ENCODE measurements around the gene NUP54.

The NUP54 gene

DNA sequence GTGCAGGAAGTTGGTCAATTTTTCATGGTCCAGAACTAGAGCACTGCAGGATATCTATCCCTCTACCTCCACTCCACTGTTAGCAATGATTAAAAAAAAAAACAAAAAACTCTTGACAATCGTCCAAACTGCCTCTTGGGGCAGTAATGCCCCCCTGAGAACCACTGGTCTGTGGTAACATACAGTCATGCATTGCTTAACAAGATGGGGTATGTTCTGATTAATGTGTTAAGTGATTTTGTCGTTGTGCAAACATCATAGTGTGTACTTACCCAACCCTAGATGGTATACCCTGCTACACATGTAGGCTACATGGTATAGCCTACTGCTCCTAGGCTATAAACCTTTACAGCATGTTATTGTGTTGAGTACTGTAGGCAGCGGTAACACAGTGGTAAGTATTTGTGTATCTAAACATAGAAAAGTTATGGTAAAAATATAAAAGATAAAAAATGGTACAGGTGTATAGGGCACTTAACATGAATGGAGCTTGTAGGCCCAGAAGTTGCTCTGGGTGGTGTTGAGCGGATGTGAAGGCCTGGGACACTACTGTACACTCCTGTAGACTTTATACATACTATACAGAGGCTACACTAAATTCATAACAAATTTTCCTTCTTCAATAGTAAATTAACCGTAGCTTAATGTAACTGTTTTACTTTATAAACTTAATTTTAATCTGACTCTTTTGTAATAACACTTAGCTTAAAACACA is 39.6 kb downstream of the NUP54 start:
- no peaks in the 10 kb centered on the region for H3K27me3 Mint-ChIP-seq (ENCODE audit: low read depth)
- H3K4me3 Mint-ChIP-seq: no peak overlapping the region
- H3K4me1 Mint-ChIP-seq (ENCODE audit: low read depth): no peaks in the 10 kb centered on the region
- peaks cover 6% of the 10 kb centered on the region for H3K36me3 Mint-ChIP-seq (ENCODE audit: low read depth)
- no peak overlapping the region for H3K27ac Mint-ChIP-seq
- H3K9me3 Mint-ChIP-seq: no peaks in the 10 kb centered on the region

DNA sequence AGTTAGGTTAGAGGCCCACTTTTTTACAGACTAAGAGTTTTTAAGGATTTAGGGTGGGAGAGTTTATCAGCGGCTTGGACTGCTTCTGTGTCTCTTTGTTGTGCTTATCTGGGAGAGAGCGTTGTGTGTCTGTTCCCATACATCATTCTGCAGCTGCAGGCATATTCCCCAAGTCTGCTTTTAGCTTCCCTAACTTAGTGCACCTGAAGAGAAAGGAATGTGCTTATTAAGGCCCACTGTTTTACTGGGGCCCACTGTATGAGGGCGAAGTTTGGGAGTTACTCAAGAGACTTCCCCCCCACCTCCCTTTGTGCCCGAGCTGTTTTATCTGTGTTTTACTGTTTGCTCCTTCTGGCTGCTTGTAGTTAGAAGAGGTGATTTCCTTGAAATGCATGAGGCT is 41.8 kb downstream of the NUP54 start:
- Mint-ChIP-seq H3K27me3 (ENCODE audit: low read depth) (peaks cover 8% of the 10 kb centered on the region), H3K36me3 (ENCODE audit: low read depth) (no peaks in the 10 kb centered on the region), H3K4me1 (ENCODE audit: low read depth) (no peaks in the 10 kb centered on the region), H3K27ac (no peak overlapping the region), H3K9me3 (no peaks in the 10 kb centered on the region), H3K4me3 (no peak overlapping the region)

DNA sequence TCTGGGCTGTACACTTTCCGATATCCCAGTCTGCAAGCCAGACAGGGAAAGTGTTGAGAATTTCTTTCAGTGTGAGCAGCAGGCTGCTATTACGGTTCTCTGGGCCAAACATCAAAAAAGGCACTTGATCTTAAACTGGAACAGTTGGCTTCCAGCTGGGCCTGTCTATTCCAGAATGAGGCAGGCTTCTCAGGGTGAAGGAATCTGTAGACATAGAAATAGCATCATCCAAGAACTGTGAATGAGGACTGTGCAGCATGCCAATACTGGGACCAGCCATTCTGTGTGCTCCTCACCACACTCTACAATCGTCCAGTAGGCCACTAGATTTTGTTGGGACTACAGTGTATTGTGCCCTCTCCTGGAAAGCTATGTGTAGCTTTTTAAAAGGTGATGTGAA is 42.5 kb downstream of the NUP54 start:
- H3K9me3 Mint-ChIP-seq: no peaks in the 10 kb centered on the region
- no peak overlapping the region for H3K27ac Mint-ChIP-seq
- H3K36me3 Mint-ChIP-seq (ENCODE audit: low read depth): no peaks in the 10 kb centered on the region
- no peak overlapping the region for H3K4me3 Mint-ChIP-seq
- H3K27me3 Mint-ChIP-seq (ENCODE audit: low read depth): peaks cover 9% of the 10 kb centered on the region
- H3K4me1 Mint-ChIP-seq (ENCODE audit: low read depth): no peaks in the 10 kb centered on the region

DNA sequence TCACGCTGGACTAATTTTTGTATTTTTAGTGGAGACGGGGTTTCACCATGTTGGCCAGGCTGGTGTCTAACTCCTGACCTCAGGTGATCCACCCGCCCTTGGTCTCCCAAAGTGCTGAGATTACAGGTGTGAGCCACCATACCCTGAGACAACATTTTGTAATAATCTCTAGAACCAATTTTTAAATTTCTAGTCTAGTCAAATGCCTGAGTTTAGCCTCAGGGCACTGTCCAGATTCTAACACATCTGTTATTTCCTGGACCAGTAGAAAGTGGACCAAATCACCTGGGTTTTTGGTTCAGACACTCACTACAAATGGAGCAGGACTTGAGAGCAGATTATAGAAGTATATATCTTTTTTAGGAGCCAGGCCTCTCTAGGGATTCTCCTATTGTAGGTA is 52.1 kb downstream of the NUP54 start:
- H3K4me1 Mint-ChIP-seq (ENCODE audit: low read depth): peaks cover 2% of the 10 kb centered on the region
- no peaks in the 10 kb centered on the region for H3K36me3 Mint-ChIP-seq (ENCODE audit: low read depth)
- no peaks in the 10 kb centered on the region for H3K9me3 Mint-ChIP-seq
- H3K4me3 Mint-ChIP-seq: no peak overlapping the region
- H3K27ac Mint-ChIP-seq: no peak overlapping the region
- peaks cover 17% of the 10 kb centered on the region for H3K27me3 Mint-ChIP-seq (ENCODE audit: low read depth)

DNA sequence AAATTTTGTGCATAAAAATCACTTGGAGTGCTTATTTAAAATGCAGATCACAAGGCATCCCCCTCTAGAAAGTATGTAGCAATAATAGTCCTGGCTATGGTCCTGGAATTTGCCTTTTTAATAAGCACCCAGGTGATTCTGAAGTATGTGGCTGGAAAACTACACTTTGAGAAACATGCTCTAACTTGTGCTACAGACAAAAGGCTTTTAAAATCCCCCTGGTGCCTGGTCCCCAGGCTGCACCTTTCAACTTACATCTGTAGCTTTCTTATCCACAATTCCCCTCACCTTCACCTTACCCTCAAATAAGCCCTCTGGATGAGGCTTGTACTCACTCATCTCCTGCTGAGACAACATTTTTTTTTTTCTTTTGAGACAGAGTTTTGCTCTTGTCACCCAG is 52.6 kb downstream of the NUP54 start:
- H3K27ac Mint-ChIP-seq: no peak overlapping the region
- peaks cover 2% of the 10 kb centered on the region for H3K4me1 Mint-ChIP-seq (ENCODE audit: low read depth)
- no peaks in the 10 kb centered on the region for H3K36me3 Mint-ChIP-seq (ENCODE audit: low read depth)
- H3K4me3 Mint-ChIP-seq: no peak overlapping the region
- peaks cover 17% of the 10 kb centered on the region for H3K27me3 Mint-ChIP-seq (ENCODE audit: low read depth)
- H3K9me3 Mint-ChIP-seq: no peaks in the 10 kb centered on the region

DNA sequence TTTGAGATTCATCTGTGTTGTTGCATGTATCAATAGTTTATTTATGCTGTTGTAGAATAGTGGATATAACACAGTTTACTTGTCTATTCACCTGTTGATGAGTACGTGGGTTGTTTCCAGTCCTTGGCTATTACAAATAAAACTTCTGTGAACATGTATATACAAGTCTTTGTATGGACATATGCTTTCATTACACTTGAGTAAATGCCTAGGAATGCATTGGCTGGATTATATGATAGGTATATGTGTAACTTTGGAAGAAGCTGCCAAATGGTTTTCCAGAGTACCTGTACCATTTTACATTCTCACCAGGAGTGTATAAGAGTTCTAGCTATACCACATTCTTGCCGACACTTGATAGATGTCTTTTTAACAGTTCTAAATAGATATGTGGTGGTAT is 57.1 kb downstream of the NUP54 start:
- H3K27ac Mint-ChIP-seq: no peak overlapping the region
- H3K27me3 Mint-ChIP-seq (ENCODE audit: low read depth): peaks cover 12% of the 10 kb centered on the region
- H3K4me1 Mint-ChIP-seq (ENCODE audit: low read depth): peaks cover 4% of the 10 kb centered on the region
- no peak overlapping the region for H3K4me3 Mint-ChIP-seq
- no peaks in the 10 kb centered on the region for H3K36me3 Mint-ChIP-seq (ENCODE audit: low read depth)
- no peaks in the 10 kb centered on the region for H3K9me3 Mint-ChIP-seq

DNA sequence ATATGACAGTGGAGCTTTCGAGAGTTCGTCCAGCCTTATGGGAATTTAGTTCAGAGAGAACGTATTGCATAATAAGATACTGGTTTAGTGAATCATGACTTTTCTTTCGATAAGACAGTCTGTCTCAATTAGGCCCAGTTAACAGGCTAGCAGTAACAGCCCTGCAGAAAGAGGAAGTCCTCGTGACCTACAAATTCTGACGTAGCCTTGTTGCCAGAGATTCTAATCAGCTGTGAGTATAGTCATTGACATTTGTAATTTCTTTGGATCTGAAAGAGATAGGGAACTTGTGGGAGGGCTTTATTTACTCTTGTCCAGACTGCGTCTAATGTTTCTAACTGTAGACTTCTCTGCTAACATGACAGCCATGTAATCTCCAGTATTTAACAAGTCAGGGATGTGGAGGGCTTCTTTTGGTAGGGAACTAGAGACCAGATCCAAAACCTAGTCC is 57.9 kb downstream of the NUP54 start:
- Mint-ChIP-seq H3K27ac (no peak overlapping the region), H3K4me1 (ENCODE audit: low read depth) (peaks cover 4% of the 10 kb centered on the region), H3K27me3 (ENCODE audit: low read depth) (peaks cover 9% of the 10 kb centered on the region), H3K36me3 (ENCODE audit: low read depth) (no peaks in the 10 kb centered on the region), H3K9me3 (no peaks in the 10 kb centered on the region), H3K4me3 (no peak overlapping the region)

DNA sequence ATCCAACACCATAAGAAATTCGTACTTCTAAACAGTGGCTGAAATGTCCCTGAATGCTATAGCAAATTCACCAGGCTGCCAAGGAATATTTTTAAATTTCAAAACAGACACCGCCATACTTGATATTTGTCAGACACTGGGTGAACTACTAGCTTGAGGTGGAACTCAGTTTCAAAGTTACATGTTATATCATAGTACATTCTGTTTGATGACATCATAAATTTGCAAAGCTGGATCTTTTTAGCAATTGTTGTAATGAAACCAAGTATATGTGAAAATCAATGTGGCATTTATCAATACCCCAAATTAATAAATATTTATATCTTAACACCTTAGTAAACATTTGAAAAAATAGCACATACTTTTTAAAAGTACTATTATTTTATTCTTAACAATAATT is 59.5 kb downstream of the NUP54 start:
- no peaks in the 10 kb centered on the region for H3K36me3 Mint-ChIP-seq (ENCODE audit: low read depth)
- H3K4me3 Mint-ChIP-seq: no peak overlapping the region
- H3K9me3 Mint-ChIP-seq: no peaks in the 10 kb centered on the region
- peaks cover 9% of the 10 kb centered on the region for H3K27me3 Mint-ChIP-seq (ENCODE audit: low read depth)
- peaks cover 4% of the 10 kb centered on the region for H3K4me1 Mint-ChIP-seq (ENCODE audit: low read depth)
- H3K27ac Mint-ChIP-seq: no peak overlapping the region

DNA sequence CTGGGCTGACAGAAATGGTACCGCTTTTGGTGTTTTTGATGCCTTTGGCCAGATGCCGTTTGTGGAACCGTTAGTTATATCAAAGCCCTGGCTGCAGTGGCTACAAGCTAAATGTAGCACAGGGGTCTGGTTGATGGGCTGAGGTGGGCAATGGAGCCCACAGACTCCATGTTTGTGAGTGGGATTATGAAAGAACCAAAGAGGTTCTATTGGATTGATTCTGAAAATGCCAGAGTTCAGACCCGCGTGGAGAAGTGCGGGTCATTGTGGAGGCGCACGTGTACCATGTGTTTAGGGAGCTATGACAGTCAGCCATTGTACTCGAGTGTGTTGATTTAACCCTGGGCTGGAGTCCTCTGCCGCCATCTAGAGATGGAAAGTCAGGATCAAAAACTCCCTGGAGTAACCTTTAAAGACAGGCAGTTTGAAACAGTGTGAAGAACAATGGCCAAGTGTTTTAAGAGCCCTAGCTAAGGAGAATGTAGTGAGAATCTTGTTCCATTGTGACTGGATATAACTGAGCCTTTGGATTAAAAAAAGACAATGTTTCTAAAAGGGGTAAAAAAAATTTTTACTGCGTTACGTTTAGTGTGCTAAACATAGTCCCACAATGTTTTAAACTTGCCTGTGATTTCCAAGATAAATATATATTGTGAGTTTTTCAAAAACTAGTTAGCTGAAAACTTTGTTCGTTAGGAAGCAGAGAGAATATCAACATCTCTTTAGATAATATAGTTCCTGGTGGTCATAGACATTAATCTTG is 61.0 kb downstream of the NUP54 start:
- no peak overlapping the region for H3K4me3 Mint-ChIP-seq
- H3K9me3 Mint-ChIP-seq: no peaks in the 10 kb centered on the region
- H3K27ac Mint-ChIP-seq: no peak overlapping the region
- peaks cover 2% of the 10 kb centered on the region for H3K4me1 Mint-ChIP-seq (ENCODE audit: low read depth)
- no peaks in the 10 kb centered on the region for H3K27me3 Mint-ChIP-seq (ENCODE audit: low read depth)
- H3K36me3 Mint-ChIP-seq (ENCODE audit: low read depth): no peaks in the 10 kb centered on the region

DNA sequence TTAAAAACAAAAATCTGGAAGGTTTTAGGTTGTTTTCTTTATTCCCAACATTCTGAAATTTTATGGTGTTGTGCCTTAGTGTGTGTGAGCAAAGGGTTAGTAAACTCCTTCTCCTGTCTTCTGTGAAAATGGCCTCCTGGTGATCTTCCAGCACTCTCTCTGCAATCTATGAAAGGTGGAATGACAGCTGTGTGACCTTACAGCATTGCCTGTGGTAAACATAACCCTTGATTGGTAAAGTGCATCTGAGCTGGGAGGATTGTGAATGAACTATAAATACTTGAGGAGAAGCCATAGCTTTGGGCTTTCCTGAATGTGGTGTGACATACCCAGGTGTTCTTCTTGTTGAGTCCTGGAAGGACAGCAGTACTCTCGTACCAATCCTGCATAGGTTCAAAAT is 63.7 kb downstream of the NUP54 start:
- H3K4me1 Mint-ChIP-seq (ENCODE audit: low read depth): peaks cover 2% of the 10 kb centered on the region
- no peaks in the 10 kb centered on the region for H3K9me3 Mint-ChIP-seq
- no peaks in the 10 kb centered on the region for H3K36me3 Mint-ChIP-seq (ENCODE audit: low read depth)
- no peak overlapping the region for H3K27ac Mint-ChIP-seq
- H3K4me3 Mint-ChIP-seq: no peak overlapping the region
- peaks cover 10% of the 10 kb centered on the region for H3K27me3 Mint-ChIP-seq (ENCODE audit: low read depth)

DNA sequence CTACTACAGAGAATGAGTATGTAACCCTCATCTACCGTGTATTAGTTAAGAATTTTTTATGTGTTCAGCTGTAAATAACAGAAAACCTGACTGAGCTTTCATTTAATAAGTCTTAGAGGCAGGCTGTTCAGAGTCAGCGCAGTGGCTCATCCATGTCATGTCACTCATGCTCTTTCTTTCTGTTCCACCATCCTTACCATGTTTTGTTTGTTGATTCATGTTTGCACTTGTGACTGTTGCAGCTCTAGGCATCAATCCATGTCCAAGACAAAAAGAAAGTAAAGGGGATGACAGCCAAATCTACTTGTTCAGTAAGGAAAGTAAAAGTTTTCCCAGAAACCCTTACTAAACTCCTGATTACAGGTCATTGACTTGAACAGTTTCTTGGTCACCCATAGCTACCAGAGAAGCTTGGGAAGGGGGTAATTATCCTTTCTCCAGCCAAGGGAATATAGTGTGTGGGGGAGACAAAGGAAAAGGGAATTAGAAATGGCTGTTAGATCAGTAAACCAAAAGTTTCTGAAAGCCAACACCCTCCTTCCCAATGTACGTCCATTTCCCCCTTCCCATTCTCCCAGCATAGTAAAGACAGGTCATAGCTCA is 64.7 kb downstream of the NUP54 start:
- no peak overlapping the region for H3K27ac Mint-ChIP-seq
- no peaks in the 10 kb centered on the region for H3K36me3 Mint-ChIP-seq (ENCODE audit: low read depth)
- peaks cover 18% of the 10 kb centered on the region for H3K27me3 Mint-ChIP-seq (ENCODE audit: low read depth)
- no peaks in the 10 kb centered on the region for H3K9me3 Mint-ChIP-seq
- no peak overlapping the region for H3K4me3 Mint-ChIP-seq
- no peaks in the 10 kb centered on the region for H3K4me1 Mint-ChIP-seq (ENCODE audit: low read depth)

DNA sequence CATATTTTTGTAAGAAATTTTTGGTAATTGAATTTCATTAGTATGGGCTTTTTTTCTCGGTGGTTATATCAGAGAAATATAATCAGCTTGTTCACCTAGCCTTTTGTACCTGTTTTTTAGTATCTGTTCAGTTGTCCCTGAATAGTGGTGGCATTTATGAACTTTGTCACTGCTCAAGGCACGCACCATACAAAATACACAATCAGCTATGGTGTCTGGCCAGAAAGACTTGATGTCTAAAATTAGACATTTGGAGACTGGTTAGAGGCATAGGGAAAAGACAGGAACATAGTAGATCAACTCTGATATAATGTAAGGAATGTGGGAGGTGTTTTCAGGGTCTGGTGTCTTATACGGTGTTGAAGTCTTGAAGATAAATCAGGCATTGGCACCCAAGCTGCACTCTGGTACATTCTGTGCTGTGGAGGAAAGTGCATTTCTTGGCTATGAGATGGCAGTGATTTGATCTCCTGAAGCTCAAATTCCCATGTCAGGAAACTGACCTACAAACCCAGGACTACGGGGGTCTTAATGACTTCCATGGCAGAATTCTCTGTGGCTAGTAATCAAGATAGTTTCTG is 70.1 kb downstream of the NUP54 start:
- Mint-ChIP-seq H3K4me3 (no peak overlapping the region), H3K27me3 (ENCODE audit: low read depth) (peaks cover 18% of the 10 kb centered on the region), H3K4me1 (ENCODE audit: low read depth) (no peaks in the 10 kb centered on the region), H3K27ac (no peak overlapping the region), H3K9me3 (no peaks in the 10 kb centered on the region), H3K36me3 (ENCODE audit: low read depth) (no peaks in the 10 kb centered on the region)

DNA sequence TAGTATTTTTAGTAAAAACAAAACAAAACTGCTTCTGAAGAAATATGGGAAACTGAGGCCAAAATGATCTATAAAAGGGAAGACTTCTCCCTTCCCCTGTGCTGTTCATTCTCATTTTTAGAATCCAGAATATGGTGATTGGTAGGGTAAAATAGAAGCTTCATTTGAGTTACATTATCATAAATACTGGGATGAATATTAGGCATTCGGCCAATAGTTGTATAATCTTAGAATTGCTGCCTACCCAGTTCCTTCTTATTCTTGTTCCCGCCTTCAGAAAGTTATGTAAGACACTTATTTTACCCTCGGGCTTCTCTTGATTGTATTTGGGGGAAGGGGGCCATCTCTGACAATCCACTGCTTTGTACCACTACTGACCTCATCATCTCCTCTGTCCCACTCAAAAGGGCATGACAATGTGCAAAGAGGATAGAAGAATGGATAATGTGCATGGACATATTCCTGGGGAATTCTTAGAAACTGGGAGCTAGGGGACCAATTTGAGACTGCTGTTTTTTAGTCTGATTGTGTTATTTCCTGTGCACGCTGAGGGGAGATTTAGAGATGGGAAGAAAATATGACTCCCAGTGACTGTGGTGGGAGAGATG is 73.1 kb downstream of the NUP54 start:
- H3K4me1 Mint-ChIP-seq (ENCODE audit: low read depth): no peaks in the 10 kb centered on the region
- H3K27ac Mint-ChIP-seq: no peak overlapping the region
- H3K36me3 Mint-ChIP-seq (ENCODE audit: low read depth): no peaks in the 10 kb centered on the region
- peaks cover 14% of the 10 kb centered on the region for H3K27me3 Mint-ChIP-seq (ENCODE audit: low read depth)
- no peaks in the 10 kb centered on the region for H3K9me3 Mint-ChIP-seq
- no peak overlapping the region for H3K4me3 Mint-ChIP-seq

DNA sequence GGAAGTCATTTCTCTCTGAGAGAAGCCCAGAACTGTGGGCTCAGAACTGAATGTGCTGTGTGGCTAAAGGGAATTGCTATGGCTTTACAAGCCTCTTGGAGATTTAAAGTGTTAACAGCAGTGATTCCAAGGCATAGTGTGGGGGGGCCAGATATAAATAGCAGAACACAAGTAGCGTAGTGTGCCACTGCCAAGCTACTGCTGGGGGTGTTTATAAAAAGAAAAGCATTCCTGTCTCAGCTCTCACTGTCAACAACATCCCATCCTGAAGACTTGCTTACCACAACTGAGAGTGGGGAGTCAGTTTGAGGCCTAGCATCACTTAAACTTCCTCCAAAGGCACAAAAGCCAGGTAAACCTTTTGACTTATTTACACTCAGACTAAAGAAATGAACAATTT is 73.7 kb downstream of the NUP54 start, which contains the start of gene ART3:
Gene ART3 (plus strand): TSS at position 242 of the 400 bp plus-strand sequence. CDS start 1,181 bp downstream, outside the sequence.
- Mint-ChIP-seq H3K27me3 (ENCODE audit: low read depth) (peaks cover 7% of the 10 kb centered on the region), H3K4me3 (no peak within 1 kb of the TSS), H3K27ac (no peak within 1 kb of the TSS), H3K36me3 (ENCODE audit: low read depth) (no peaks in the 10 kb centered on the region), H3K9me3 (no peaks in the 10 kb centered on the region), H3K4me1 (ENCODE audit: low read depth) (no peaks in the 10 kb centered on the region)

Data from T-helper 1 cell treated with Interleukin-12 subunit alpha and Interleukin-12 subunit beta and Interleukin-4 antibody, amounts not matched to agents 30 μg/mL and 1 μg/mL, for 36 hours (primary cell).